ENCODE results near the gene TM4SF18.

GRCh38 chr3:149369991-149370866, 36.8 kb upstream of the TM4SF18 start:
- TF ChIP-seq, protein P1, sequence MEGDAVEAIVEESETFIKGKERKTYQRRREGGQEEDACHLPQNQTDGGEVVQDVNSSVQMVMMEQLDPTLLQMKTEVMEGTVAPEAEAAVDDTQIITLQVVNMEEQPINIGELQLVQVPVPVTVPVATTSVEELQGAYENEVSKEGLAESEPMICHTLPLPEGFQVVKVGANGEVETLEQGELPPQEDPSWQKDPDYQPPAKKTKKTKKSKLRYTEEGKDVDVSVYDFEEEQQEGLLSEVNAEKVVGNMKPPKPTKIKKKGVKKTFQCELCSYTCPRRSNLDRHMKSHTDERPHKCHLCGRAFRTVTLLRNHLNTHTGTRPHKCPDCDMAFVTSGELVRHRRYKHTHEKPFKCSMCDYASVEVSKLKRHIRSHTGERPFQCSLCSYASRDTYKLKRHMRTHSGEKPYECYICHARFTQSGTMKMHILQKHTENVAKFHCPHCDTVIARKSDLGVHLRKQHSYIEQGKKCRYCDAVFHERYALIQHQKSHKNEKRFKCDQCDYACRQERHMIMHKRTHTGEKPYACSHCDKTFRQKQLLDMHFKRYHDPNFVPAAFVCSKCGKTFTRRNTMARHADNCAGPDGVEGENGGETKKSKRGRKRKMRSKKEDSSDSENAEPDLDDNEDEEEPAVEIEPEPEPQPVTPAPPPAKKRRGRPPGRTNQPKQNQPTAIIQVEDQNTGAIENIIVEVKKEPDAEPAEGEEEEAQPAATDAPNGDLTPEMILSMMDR (conservative IDR thresholded peaks at IDR 0.05), result no peak
- no peak for TF ChIP-seq EZH2 (IDR thresholded peaks at IDR 0.05; ENCODE audit: low read depth)

Measured in PC-9 (cell line).